Stomach (tissue), 4 donors: ENCODE data around the gene KRTAP5-10.

Source experiments
- EP300 ChIP-seq: sonication (generic); formaldehyde crosslinking; IDR thresholded peaks from one replicate; pipeline ENCODE4 v1.6.1; 2017; ENCODE audit warnings: antibody characterized with exemption
- POLR2A ChIP-seq, 4 donors: fragments of 450-650 bp; IDR thresholded peaks; one replicate each; pipeline ENCODE4 v1.6.1; 2016; ENCODE audit warnings: antibody characterized with exemption in 4 of 4, control low read depth in 2 of 4, mild to moderate bottlenecking in 1 of 4, moderate library complexity in 1 of 4
- TF ChIP-seq, protein P1 (sequence below), 7 experiments: fragments of 450-650 bp in 4 of 7; fragments of 200-600 bp in 3 of 7; sonication (generic) in 3 of 7; IDR thresholded peaks; one replicate each; pipeline ENCODE4 v1.5.1; 2016 to 2019; ENCODE audit warnings: antibody characterized with exemption in 7 of 7, control low read depth in 2 of 7, mild to moderate bottlenecking in 1 of 7

GRCh38 chr11:71556018-71556417 is 9.3 kb upstream of the KRTAP5-10 start:
- TF ChIP-seq, protein P1, sequence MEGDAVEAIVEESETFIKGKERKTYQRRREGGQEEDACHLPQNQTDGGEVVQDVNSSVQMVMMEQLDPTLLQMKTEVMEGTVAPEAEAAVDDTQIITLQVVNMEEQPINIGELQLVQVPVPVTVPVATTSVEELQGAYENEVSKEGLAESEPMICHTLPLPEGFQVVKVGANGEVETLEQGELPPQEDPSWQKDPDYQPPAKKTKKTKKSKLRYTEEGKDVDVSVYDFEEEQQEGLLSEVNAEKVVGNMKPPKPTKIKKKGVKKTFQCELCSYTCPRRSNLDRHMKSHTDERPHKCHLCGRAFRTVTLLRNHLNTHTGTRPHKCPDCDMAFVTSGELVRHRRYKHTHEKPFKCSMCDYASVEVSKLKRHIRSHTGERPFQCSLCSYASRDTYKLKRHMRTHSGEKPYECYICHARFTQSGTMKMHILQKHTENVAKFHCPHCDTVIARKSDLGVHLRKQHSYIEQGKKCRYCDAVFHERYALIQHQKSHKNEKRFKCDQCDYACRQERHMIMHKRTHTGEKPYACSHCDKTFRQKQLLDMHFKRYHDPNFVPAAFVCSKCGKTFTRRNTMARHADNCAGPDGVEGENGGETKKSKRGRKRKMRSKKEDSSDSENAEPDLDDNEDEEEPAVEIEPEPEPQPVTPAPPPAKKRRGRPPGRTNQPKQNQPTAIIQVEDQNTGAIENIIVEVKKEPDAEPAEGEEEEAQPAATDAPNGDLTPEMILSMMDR (IDR thresholded peaks at IDR 0.05): no peak
- TF ChIP-seq EP300 (no peak), POLR2A (IDR thresholded peaks at IDR 0.05) (no peak)
